Caco-2 (cell line): Measurements from ENCODE around the gene KMT5C. TPM values are rescaled to one million over a fixed set of nuclear protein-coding genes. Genes with fewer than 3 reads are reported as not detected.

Source experiments
- BruUV-seq: library from RNA; stranded (reverse); fragments of 400-500 nt; replicated peaks from 2 replicates; lab custom pipeline; 2021; lab: Mats Ljungman, UMichigan
- CTCF ChIA-PET: fragments of 300-600 bp; sonication (Branson Sonifier 250); formaldehyde crosslinking; loops from one replicate; lab custom pipeline; 2022; ENCODE audit warnings: antibody characterized with exemption; lab: Charles Lee
- POLR2A ChIA-PET: fragments of 300-600 bp; sonication (Branson Sonifier 250); formaldehyde crosslinking; loops from one replicate; lab custom pipeline; 2022; ENCODE audit warnings: antibody characterized with exemption; lab: Charles Lee
- DNase-seq, 2 experiments: peaks; one replicate each; pipeline versions ENCODE4 v3.0.0 to v3.0.0-alpha.2; 2020 to 2022
- H3K27me3 ChIP-seq: replicated peaks from 2 replicates; pipeline ENCODE4 v1.6.0; 2011; ENCODE audit warnings: low read length; ENCODE audit not compliant: control insufficient read depth, insufficient read depth
- H3K36me3 ChIP-seq: 2 replicates; pipeline ENCODE4 v1.5.1; 2011; ENCODE audit warnings: low read length; ENCODE audit not compliant: control insufficient read depth, insufficient read depth
- H3K4me1 ChIP-seq: fragments of 250-450 bp; sonication (Bioruptor Pico); 2 replicates; pipeline ENCODE4 v1.5.1; 2020; ENCODE audit warnings: mild to moderate bottlenecking
- H3K4me3 ChIP-seq: 2 replicates; pipeline ENCODE4 v1.5.1; 2011; ENCODE audit warnings: low read depth, mild to moderate bottlenecking, control low read depth, low read length
- H3K9me3 ChIP-seq: fragments of 250-450 bp; sonication (Bioruptor Pico); 2 replicates; pipeline ENCODE4 v1.5.1; 2020; ENCODE audit warnings: mild to moderate bottlenecking, moderate library complexity
- H3K27ac Mint-ChIP-seq: one replicate; pipeline ENCODE4 v1.8.0; 2022; ENCODE audit warnings: mixed read lengths; ENCODE audit not compliant: unreplicated experiment
- H3K27me3 Mint-ChIP-seq: one replicate; pipeline ENCODE4 v1.8.0; 2022; ENCODE audit warnings: mixed read lengths; ENCODE audit not compliant: insufficient read depth, unreplicated experiment
- H3K36me3 Mint-ChIP-seq: one replicate; pipeline ENCODE4 v1.8.0; 2022; ENCODE audit warnings: mild to moderate bottlenecking, mixed read lengths; ENCODE audit not compliant: insufficient read depth, unreplicated experiment
- H3K4me1 Mint-ChIP-seq: one replicate; pipeline ENCODE4 v1.8.0; 2022; ENCODE audit warnings: low read depth, mixed read lengths; ENCODE audit not compliant: unreplicated experiment
- H3K4me3 Mint-ChIP-seq: one replicate; pipeline ENCODE4 v1.8.0; 2022; ENCODE audit warnings: mild to moderate bottlenecking, moderate library complexity, mixed read lengths; ENCODE audit not compliant: unreplicated experiment
- H3K9me3 Mint-ChIP-seq: one replicate; pipeline ENCODE4 v1.8.0; 2022; ENCODE audit warnings: mixed read lengths; ENCODE audit not compliant: unreplicated experiment
- intact Hi-C: fragments of 100-400 bp; cut with micrococcal nuclease; formaldehyde crosslinking; loops from one replicate; pipeline ENCODE4 v1.10.0; 2022; ENCODE audit not compliant: unreplicated experiment
- total RNA-seq: library from RNA; stranded (reverse); gene quantifications from 2 replicates; pipeline ENCODE4 v1.2.3, GENCODE V29; 2022
- TF ChIP-seq, protein P1 (sequence below), 2 experiments: fragments of 200-600 bp in 1 of 2; IDR thresholded peaks; 1 replicate in 1 of 2; 2 replicates in 1 of 2; pipeline versions ENCODE4 v1.5.1 to v1.8.0; 2011 to 2022; ENCODE audit warnings: antibody characterized with exemption in 1 of 2, control low read depth in 1 of 2, inconsistent platforms in 1 of 2, low read depth in 1 of 2, low read length in 1 of 2, mild to moderate bottlenecking in 1 of 2, moderate library complexity in 1 of 2; ENCODE audit not compliant: insufficient read depth in 1 of 2, severe bottlenecking in 1 of 2, unreplicated experiment in 1 of 2

Gene KMT5C
- total RNA-seq, 1 experiment from 2014 or later = 26.3 TPM

DNA sequence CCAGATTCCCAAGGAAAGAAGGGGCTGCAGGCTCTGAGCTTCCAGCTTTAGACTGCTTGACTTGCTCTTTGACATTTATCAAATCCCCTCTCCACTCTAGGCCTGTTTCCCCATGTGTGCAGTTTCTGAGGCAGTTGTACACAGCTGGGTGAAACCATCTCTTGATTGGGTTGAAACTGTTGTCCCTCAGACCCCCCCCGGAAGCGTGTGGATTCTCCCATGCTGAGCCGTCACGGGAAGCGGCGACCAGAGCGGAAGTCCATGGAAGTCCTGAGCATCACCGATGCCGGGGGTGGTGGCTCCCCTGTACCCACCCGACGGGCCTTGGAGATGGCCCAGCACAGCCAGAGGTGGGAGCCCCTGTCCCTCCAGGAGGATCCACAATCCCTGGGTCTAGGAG, 36.2 kb upstream of the KMT5C start:
- Histone ChIP-seq H3K36me3 (peaks cover 6% of the 10 kb centered on the region), H3K27me3 (no peaks in the 10 kb centered on the region), H3K4me1 (0 out of 2 replicates have a peak, but pooled peaks cover 3% of the 10 kb centered on the region), H3K9me3 (no peaks in the 10 kb centered on the region), H3K4me3 (no peak overlapping the region)
- POLR2A ChIA-PET = no interaction called here
- H3K27ac Mint-ChIP-seq = no peak overlapping the region
- CTCF ChIA-PET = interaction anchor here (2.4 kb wide), 1 partner anchor 36 kb away, joined by 30 read pairs; the partner anchor contains the start of gene KMT5C
- H3K36me3 Mint-ChIP-seq = peaks cover 42% of the 10 kb centered on the region
- no peak overlapping the region for H3K4me3 Mint-ChIP-seq
- TF ChIP-seq, protein P1, sequence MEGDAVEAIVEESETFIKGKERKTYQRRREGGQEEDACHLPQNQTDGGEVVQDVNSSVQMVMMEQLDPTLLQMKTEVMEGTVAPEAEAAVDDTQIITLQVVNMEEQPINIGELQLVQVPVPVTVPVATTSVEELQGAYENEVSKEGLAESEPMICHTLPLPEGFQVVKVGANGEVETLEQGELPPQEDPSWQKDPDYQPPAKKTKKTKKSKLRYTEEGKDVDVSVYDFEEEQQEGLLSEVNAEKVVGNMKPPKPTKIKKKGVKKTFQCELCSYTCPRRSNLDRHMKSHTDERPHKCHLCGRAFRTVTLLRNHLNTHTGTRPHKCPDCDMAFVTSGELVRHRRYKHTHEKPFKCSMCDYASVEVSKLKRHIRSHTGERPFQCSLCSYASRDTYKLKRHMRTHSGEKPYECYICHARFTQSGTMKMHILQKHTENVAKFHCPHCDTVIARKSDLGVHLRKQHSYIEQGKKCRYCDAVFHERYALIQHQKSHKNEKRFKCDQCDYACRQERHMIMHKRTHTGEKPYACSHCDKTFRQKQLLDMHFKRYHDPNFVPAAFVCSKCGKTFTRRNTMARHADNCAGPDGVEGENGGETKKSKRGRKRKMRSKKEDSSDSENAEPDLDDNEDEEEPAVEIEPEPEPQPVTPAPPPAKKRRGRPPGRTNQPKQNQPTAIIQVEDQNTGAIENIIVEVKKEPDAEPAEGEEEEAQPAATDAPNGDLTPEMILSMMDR (IDR thresholded peaks at IDR 0.05; ENCODE audit: insufficient read depth in 1 of 2, low read depth in 1 of 2, low read length in 1 of 2, severe bottlenecking in 1 of 2, unreplicated experiment in 1 of 2) = no peak
- no peaks in the 10 kb centered on the region for H3K4me1 Mint-ChIP-seq
- H3K9me3 Mint-ChIP-seq = no peaks in the 10 kb centered on the region
- intact Hi-C loops = no loop called here
- no peaks in the 10 kb centered on the region for H3K27me3 Mint-ChIP-seq
- no peak for DNase-seq
- BruUV-seq = no TSS peak

DNA sequence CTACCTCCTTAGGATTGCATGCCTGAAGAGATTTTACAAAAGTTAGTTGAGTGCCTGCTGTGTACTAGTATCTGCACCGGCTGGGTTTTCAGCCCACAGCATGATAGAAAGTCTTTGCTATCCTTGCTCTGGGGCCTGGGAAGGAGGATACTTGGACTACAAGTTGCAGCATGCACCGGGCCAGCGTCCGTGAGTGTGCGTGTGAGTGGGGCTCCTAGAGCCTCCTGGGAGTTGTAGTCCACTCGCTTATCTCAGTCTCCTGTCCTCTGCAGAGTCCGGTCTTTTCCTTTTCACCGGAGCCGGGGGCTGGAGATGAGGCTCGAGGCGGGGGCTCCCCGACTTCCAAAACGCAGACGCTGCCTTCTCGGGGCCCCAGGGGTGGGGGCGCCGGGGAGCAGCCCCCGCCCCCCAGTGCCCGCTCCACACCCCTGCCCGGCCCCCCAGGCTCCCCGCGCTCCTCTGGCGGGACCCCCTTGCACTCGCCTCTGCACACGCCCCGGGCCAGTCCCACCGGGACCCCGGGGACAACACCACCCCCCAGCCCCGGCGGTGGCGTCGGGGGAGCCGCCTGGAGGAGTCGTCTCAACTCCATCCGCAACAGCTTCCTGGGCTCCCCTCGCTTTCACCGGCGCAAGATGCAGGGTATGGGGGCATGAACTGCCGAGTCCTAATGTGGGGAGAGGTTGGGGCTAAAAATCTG, 35.2 kb upstream of the KMT5C start:
- H3K27me3 ChIP-seq = no peaks in the 10 kb centered on the region
- Mint-ChIP-seq H3K27ac (no peak overlapping the region), H3K4me3 (no peak overlapping the region), H3K9me3 (no peaks in the 10 kb centered on the region), H3K27me3 (no peaks in the 10 kb centered on the region), H3K36me3 (peaks cover 39% of the 10 kb centered on the region), H3K4me1 (no peaks in the 10 kb centered on the region)
- H3K4me1 ChIP-seq = 0 out of 2 replicates have a peak, but pooled peaks cover 3% of the 10 kb centered on the region
- intact Hi-C loops = no loop called here
- BruUV-seq = no TSS peak
- H3K9me3 ChIP-seq = no peaks in the 10 kb centered on the region
- CTCF ChIA-PET = no interaction called here
- no peak overlapping the region for H3K4me3 ChIP-seq
- peak; percentile 66 to 81 for DNase-seq
- peaks cover 6% of the 10 kb centered on the region for H3K36me3 ChIP-seq
- TF ChIP-seq, protein P1 (IDR thresholded peaks at IDR 0.05; ENCODE audit: insufficient read depth in 1 of 2, low read depth in 1 of 2, low read length in 1 of 2, severe bottlenecking in 1 of 2, unreplicated experiment in 1 of 2) = no peak
- POLR2A ChIA-PET = no interaction called here

DNA sequence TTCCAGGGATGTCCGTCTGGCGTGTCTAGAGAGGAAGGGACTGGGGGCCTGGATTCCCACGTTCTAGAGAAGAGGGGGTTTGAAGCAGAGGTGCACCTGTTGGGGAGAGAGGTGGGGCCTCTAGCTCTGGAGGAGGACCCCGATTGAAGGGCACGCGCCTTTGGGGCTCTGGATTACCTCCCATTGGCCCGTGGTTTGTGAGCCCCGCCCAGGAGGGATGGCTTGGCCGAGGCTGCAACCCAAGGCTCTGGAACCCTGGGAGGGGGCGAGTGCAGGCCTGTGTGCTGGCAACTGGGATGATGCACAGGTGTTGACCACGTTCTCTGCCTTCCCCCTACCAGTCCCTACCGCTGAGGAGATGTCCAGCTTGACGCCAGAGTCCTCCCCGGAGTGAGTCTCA, 34.7 kb upstream of the KMT5C start:
- POLR2A ChIA-PET = no interaction called here
- Mint-ChIP-seq H3K4me1 (no peaks in the 10 kb centered on the region), H3K27me3 (no peaks in the 10 kb centered on the region), H3K9me3 (no peaks in the 10 kb centered on the region), H3K27ac (no peak overlapping the region), H3K4me3 (no peak overlapping the region), H3K36me3 (peaks cover 41% of the 10 kb centered on the region)
- H3K4me1 ChIP-seq = 0 out of 2 replicates have a peak, but pooled peaks cover 3% of the 10 kb centered on the region
- peaks cover 6% of the 10 kb centered on the region for H3K36me3 ChIP-seq
- TF ChIP-seq, protein P1 (IDR thresholded peaks at IDR 0.05; ENCODE audit: insufficient read depth in 1 of 2, low read depth in 1 of 2, low read length in 1 of 2, severe bottlenecking in 1 of 2, unreplicated experiment in 1 of 2) = no peak
- BruUV-seq = no TSS peak
- CTCF ChIA-PET = no interaction called here
- intact Hi-C loops = no loop called here
- H3K4me3 ChIP-seq = no peak overlapping the region
- no peaks in the 10 kb centered on the region for H3K9me3 ChIP-seq
- H3K27me3 ChIP-seq = no peaks in the 10 kb centered on the region
- DNase-seq = no peak
